Neural progenitor cell (in vitro differentiated cells): Measurements from ENCODE around the gene F8A1. TPM values are rescaled to one million over a fixed set of nuclear protein-coding genes. Genes with fewer than 3 reads are reported as not detected.

Source experiments
- DNase-seq: peaks from one replicate; pipeline ENCODE4 v3.0.0-alpha.2; 2016; ENCODE audit warnings: low spot score
- H2AFZ ChIP-seq: fragments of 200-600 bp; sonication (generic); replicated peaks from 2 replicates; pipeline ENCODE4 v1.6.1; 2016; ENCODE audit warnings: antibody characterized with exemption
- H3F3A ChIP-seq: fragments of 200-600 bp; sonication (generic); 2 replicates; pipeline ENCODE4 v1.6.1; 2016; ENCODE audit warnings: antibody characterized with exemption, low read depth
- H3K27ac ChIP-seq: fragments of 200-600 bp; sonication (generic); 2 replicates; pipeline ENCODE4 v1.5.1; 2016; ENCODE audit warnings: mild to moderate bottlenecking
- H3K27me3 ChIP-seq: fragments of 200-600 bp; sonication (generic); 2 replicates; pipeline ENCODE4 v1.6.1; 2016; ENCODE audit warnings: mild to moderate bottlenecking, moderate library complexity
- H3K36me3 ChIP-seq: fragments of 200-600 bp; sonication (generic); 2 replicates; pipeline ENCODE4 v1.5.1; 2016
- H3K4me1 ChIP-seq: fragments of 200-600 bp; sonication (generic); 2 replicates; pipeline ENCODE4 v1.6.1; 2016; ENCODE audit warnings: mixed run types
- H3K4me2 ChIP-seq: fragments of 200-600 bp; sonication (generic); 2 replicates; pipeline ENCODE4 v1.6.1; 2016
- H3K4me3 ChIP-seq: fragments of 200-600 bp; sonication (generic); 2 replicates; pipeline ENCODE4 v1.5.1; 2016
- H3K79me2 ChIP-seq: fragments of 200-600 bp; sonication (generic); 2 replicates; pipeline ENCODE4 v1.6.1; 2016; ENCODE audit warnings: low read depth
- H3K9ac ChIP-seq: fragments of 200-600 bp; sonication (generic); 2 replicates; pipeline ENCODE4 v1.6.1; 2016
- H3K9me3 ChIP-seq: fragments of 200-600 bp; sonication (generic); 2 replicates; pipeline ENCODE4 v1.5.1; 2016; ENCODE audit warnings: low read depth
- H4K20me1 ChIP-seq: fragments of 200-600 bp; sonication (generic); 2 replicates; pipeline ENCODE4 v1.6.1; 2016; ENCODE audit warnings: low read depth
- H3K27ac Mint-ChIP-seq: 3 replicates; pipeline ENCODE4 v1.8.0; 2021; ENCODE audit warnings: mixed read lengths
- H3K27me3 Mint-ChIP-seq: 2 replicates; pipeline ENCODE4 v1.8.0; 2022; ENCODE audit warnings: low read depth, mild to moderate bottlenecking, inconsistent platforms, moderate library complexity, mixed read lengths; ENCODE audit not compliant: insufficient read depth
- H3K36me3 Mint-ChIP-seq: 3 replicates; pipeline ENCODE4 v1.8.0; 2021; ENCODE audit warnings: mixed read lengths
- H3K4me1 Mint-ChIP-seq: 3 replicates; pipeline ENCODE4 v1.8.0; 2021; ENCODE audit warnings: mixed read lengths
- H3K4me3 Mint-ChIP-seq: 3 replicates; pipeline ENCODE4 v1.8.0; 2021; ENCODE audit warnings: mild to moderate bottlenecking, moderate library complexity, mixed read lengths
- H3K9me3 Mint-ChIP-seq: 3 replicates; pipeline ENCODE4 v1.8.0; 2020; ENCODE audit warnings: mixed read lengths
- EZH2 ChIP-seq: fragments of 200-600 bp; sonication (generic); IDR thresholded peaks from 2 replicates; pipeline ENCODE4 v1.6.1; 2017; ENCODE audit warnings: antibody characterized with exemption, mild to moderate bottlenecking, moderate library complexity
- EZH2phosphoT487 ChIP-seq: fragments of 200-600 bp; sonication (generic); IDR thresholded peaks from 2 replicates; pipeline ENCODE4 v1.6.1; 2017; ENCODE audit warnings: antibody characterized with exemption
- total RNA-seq: library from RNA; depleted of rRNA; stranded (reverse); fragments of >200 nt; gene quantifications from 2 replicates; pipeline ENCODE4 v1.2.3, GENCODE V29; 2015; ENCODE audit warnings: low replicate concordance
- TF ChIP-seq, protein P1 (sequence below): fragments of 200-600 bp; sonication (generic); IDR thresholded peaks from 2 replicates; pipeline ENCODE4 v1.5.1; 2017; ENCODE audit warnings: antibody characterized with exemption, mild to moderate bottlenecking

The F8A1 gene
- total RNA-seq, 1 donor from 2014 or later = 5.5 TPM

DNA sequence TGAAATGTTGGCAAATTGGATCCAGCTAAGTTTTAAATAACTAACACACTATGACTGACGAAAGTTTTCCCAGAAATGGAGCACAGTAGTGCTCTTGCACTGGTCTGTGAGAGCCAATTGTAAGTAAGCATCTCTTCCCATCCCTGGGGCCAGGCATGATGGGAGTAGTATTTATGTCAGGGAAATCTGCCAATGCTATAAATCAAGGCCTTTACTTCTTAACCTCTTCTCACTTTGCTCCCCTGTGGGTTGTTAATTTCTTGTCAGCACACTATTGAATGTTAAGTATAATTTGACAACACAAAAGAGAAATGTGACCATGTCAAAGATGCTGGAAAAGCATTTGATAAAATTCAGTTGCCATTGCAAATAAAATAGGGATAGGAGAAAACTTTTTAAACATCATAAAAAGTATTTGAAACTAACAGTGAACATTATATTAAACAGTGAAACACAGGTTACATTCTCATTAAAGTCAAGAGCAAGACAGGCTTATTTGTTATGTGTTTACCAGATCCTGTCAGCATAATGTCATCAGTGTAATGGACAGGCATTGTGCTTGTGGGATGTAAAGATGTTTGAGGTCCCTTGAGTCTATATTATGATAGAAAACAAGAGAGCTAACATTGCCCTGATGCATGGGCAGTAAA is 5.0 kb downstream of the F8A1 start:
- no peak overlapping the region for H3K27ac Mint-ChIP-seq
- no peaks in the 10 kb centered on the region for H3K36me3 ChIP-seq
- H3K4me3 ChIP-seq = no peak overlapping the region
- no peaks in the 10 kb centered on the region for H3K4me1 ChIP-seq
- H3K9me3 ChIP-seq = no peaks in the 10 kb centered on the region
- H3K27me3 ChIP-seq = no peaks in the 10 kb centered on the region
- H3K4me1 Mint-ChIP-seq = no peaks in the 10 kb centered on the region
- no peaks in the 10 kb centered on the region for H3K27me3 Mint-ChIP-seq
- no peaks in the 10 kb centered on the region for H3K9me3 Mint-ChIP-seq
- H3K27ac ChIP-seq = no peak overlapping the region
- H3K4me2 ChIP-seq = no peak overlapping the region
- DNase-seq = no peak
- H4K20me1 ChIP-seq = no peaks in the 10 kb centered on the region
- H3F3A ChIP-seq = no peaks in the 10 kb centered on the region
- H3K9ac ChIP-seq = no peak overlapping the region
- H3K79me2 ChIP-seq = no peaks in the 10 kb centered on the region
- TF ChIP-seq, protein P1, sequence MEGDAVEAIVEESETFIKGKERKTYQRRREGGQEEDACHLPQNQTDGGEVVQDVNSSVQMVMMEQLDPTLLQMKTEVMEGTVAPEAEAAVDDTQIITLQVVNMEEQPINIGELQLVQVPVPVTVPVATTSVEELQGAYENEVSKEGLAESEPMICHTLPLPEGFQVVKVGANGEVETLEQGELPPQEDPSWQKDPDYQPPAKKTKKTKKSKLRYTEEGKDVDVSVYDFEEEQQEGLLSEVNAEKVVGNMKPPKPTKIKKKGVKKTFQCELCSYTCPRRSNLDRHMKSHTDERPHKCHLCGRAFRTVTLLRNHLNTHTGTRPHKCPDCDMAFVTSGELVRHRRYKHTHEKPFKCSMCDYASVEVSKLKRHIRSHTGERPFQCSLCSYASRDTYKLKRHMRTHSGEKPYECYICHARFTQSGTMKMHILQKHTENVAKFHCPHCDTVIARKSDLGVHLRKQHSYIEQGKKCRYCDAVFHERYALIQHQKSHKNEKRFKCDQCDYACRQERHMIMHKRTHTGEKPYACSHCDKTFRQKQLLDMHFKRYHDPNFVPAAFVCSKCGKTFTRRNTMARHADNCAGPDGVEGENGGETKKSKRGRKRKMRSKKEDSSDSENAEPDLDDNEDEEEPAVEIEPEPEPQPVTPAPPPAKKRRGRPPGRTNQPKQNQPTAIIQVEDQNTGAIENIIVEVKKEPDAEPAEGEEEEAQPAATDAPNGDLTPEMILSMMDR = no peak
- TF ChIP-seq EZH2phosphoT487 = no peak
- TF ChIP-seq EZH2 = no peak
- no peaks in the 10 kb centered on the region for H3K36me3 Mint-ChIP-seq
- H3K4me3 Mint-ChIP-seq = no peak overlapping the region
- H2AFZ ChIP-seq = no peak overlapping the region

DNA sequence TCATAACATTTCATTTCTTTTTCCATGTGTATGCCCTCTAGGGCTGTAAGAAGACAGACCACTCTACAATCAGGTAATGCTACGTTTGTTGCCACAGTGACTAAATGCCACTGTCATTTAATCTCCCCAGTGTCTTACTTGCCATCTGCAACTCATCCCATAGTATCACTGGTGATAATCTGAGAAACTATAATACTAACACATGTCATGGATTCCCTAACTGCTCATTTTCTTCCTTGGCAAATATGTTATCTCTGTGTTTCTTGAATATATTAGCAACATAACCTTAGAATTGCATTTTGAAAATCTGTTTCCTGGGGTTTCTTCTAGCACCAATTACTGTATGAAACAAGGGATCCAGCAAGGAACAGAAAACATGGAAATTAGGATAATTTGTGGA is 6.1 kb downstream of the F8A1 start:
- H3K36me3 ChIP-seq = no peaks in the 10 kb centered on the region
- H3K9me3 ChIP-seq = no peaks in the 10 kb centered on the region
- no peak overlapping the region for H3K4me3 ChIP-seq
- H3K9me3 Mint-ChIP-seq = no peaks in the 10 kb centered on the region
- H3K79me2 ChIP-seq = no peaks in the 10 kb centered on the region
- no peak overlapping the region for H3K27ac ChIP-seq
- no peak overlapping the region for H3K4me3 Mint-ChIP-seq
- no peak overlapping the region for H3K27ac Mint-ChIP-seq
- no peaks in the 10 kb centered on the region for H3K4me1 Mint-ChIP-seq
- H2AFZ ChIP-seq = no peak overlapping the region
- H3F3A ChIP-seq = no peaks in the 10 kb centered on the region
- no peak overlapping the region for H3K9ac ChIP-seq
- H3K4me1 ChIP-seq = no peaks in the 10 kb centered on the region
- H3K36me3 Mint-ChIP-seq = no peaks in the 10 kb centered on the region
- H3K4me2 ChIP-seq = no peak overlapping the region
- no peaks in the 10 kb centered on the region for H3K27me3 Mint-ChIP-seq
- H4K20me1 ChIP-seq = no peaks in the 10 kb centered on the region
- H3K27me3 ChIP-seq = no peaks in the 10 kb centered on the region
- DNase-seq = no peak
- TF ChIP-seq, protein P1 = no peak
- TF ChIP-seq EZH2 = no peak
- no peak for TF ChIP-seq EZH2phosphoT487

DNA sequence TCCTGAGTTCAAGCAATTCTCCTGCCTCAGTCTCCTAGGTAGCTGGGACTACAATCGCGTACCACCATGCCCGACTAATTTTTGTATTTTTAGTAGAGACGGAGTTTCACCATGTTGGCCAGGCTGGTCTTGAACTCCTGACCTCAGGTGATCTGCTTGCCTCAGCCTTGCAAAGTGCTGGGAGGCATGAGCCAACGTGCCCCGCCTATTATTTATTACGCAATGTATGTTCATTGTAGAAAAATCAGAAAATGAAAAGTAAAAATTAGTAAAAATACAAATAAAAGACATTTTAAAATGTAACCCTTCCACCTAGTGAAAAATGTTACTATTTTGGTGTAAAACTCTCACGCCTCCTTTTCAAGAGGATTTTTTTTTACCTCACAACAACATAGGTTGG is 14.2 kb downstream of the F8A1 start:
- no peak overlapping the region for H3K9ac ChIP-seq
- H3K27ac ChIP-seq = no peak overlapping the region
- H3K4me3 ChIP-seq = no peak overlapping the region
- no peak overlapping the region for H3K4me3 Mint-ChIP-seq
- H3F3A ChIP-seq = no peaks in the 10 kb centered on the region
- no peak overlapping the region for H3K27ac Mint-ChIP-seq
- no peak for DNase-seq
- no peaks in the 10 kb centered on the region for H3K9me3 Mint-ChIP-seq
- H3K9me3 ChIP-seq = no peaks in the 10 kb centered on the region
- no peaks in the 10 kb centered on the region for H3K27me3 ChIP-seq
- no peaks in the 10 kb centered on the region for H3K27me3 Mint-ChIP-seq
- no peaks in the 10 kb centered on the region for H3K36me3 Mint-ChIP-seq
- H3K36me3 ChIP-seq = no peaks in the 10 kb centered on the region
- no peaks in the 10 kb centered on the region for H4K20me1 ChIP-seq
- H3K4me2 ChIP-seq = no peak overlapping the region
- no peaks in the 10 kb centered on the region for H3K79me2 ChIP-seq
- TF ChIP-seq, protein P1 = no peak
- TF ChIP-seq EZH2phosphoT487 = no peak
- TF ChIP-seq EZH2 = no peak
- no peak overlapping the region for H2AFZ ChIP-seq
- no peaks in the 10 kb centered on the region for H3K4me1 ChIP-seq
- H3K4me1 Mint-ChIP-seq = no peaks in the 10 kb centered on the region
